Liver (tissue), 3 donors: ENCODE measurements around the gene SYNGR1.

ENCODE experiments used
- FOXA2 ChIP-seq: IDR thresholded peaks from 2 replicates; pipeline ENCODE4 v1.6.1; 2016; ENCODE audit warnings: antibody characterized with exemption
- TAF1 ChIP-seq: conservative IDR thresholded peaks from 2 replicates; pipeline ENCODE4 v1.6.1; 2016; ENCODE audit warnings: antibody characterized with exemption, mild to moderate bottlenecking
- TF ChIP-seq, protein P1 (sequence below): IDR thresholded peaks from 2 replicates; pipeline ENCODE4 v1.6.1; 2016; ENCODE audit warnings: antibody characterized with exemption, mild to moderate bottlenecking
- TF ChIP-seq, protein P2 (sequence below): fragments of 150-350 bp; IDR thresholded peaks from 2 replicates; pipeline ENCODE4 v1.5.1; 2017; ENCODE audit warnings: improper control_type of control experiment, low read depth, low read length; ENCODE audit not compliant: missing input control
- donor health status: healthy.
- donor health status: healthy.

- TF ChIP-seq TAF1 (no peak), FOXA2 (no peak)
- TF ChIP-seq, protein P1, sequence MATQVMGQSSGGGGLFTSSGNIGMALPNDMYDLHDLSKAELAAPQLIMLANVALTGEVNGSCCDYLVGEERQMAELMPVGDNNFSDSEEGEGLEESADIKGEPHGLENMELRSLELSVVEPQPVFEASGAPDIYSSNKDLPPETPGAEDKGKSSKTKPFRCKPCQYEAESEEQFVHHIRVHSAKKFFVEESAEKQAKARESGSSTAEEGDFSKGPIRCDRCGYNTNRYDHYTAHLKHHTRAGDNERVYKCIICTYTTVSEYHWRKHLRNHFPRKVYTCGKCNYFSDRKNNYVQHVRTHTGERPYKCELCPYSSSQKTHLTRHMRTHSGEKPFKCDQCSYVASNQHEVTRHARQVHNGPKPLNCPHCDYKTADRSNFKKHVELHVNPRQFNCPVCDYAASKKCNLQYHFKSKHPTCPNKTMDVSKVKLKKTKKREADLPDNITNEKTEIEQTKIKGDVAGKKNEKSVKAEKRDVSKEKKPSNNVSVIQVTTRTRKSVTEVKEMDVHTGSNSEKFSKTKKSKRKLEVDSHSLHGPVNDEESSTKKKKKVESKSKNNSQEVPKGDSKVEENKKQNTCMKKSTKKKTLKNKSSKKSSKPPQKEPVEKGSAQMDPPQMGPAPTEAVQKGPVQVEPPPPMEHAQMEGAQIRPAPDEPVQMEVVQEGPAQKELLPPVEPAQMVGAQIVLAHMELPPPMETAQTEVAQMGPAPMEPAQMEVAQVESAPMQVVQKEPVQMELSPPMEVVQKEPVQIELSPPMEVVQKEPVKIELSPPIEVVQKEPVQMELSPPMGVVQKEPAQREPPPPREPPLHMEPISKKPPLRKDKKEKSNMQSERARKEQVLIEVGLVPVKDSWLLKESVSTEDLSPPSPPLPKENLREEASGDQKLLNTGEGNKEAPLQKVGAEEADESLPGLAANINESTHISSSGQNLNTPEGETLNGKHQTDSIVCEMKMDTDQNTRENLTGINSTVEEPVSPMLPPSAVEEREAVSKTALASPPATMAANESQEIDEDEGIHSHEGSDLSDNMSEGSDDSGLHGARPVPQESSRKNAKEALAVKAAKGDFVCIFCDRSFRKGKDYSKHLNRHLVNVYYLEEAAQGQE, result no peak
- TF ChIP-seq, protein P2, sequence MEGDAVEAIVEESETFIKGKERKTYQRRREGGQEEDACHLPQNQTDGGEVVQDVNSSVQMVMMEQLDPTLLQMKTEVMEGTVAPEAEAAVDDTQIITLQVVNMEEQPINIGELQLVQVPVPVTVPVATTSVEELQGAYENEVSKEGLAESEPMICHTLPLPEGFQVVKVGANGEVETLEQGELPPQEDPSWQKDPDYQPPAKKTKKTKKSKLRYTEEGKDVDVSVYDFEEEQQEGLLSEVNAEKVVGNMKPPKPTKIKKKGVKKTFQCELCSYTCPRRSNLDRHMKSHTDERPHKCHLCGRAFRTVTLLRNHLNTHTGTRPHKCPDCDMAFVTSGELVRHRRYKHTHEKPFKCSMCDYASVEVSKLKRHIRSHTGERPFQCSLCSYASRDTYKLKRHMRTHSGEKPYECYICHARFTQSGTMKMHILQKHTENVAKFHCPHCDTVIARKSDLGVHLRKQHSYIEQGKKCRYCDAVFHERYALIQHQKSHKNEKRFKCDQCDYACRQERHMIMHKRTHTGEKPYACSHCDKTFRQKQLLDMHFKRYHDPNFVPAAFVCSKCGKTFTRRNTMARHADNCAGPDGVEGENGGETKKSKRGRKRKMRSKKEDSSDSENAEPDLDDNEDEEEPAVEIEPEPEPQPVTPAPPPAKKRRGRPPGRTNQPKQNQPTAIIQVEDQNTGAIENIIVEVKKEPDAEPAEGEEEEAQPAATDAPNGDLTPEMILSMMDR, result no peak
Measured at GRCh38 chr22:39429916-39430575, 80.3 kb downstream of the SYNGR1 start.
